Measurements from ENCODE around the gene TRRAP.

- no peak for TF ChIP-seq BHLHE40 (IDR thresholded peaks at IDR 0.05; ENCODE audit: low read depth, low read length)
- no peak for TF ChIP-seq POLR2A (IDR thresholded peaks at IDR 0.05; ENCODE audit: low read depth, low read length)
- TF ChIP-seq, protein P1, sequence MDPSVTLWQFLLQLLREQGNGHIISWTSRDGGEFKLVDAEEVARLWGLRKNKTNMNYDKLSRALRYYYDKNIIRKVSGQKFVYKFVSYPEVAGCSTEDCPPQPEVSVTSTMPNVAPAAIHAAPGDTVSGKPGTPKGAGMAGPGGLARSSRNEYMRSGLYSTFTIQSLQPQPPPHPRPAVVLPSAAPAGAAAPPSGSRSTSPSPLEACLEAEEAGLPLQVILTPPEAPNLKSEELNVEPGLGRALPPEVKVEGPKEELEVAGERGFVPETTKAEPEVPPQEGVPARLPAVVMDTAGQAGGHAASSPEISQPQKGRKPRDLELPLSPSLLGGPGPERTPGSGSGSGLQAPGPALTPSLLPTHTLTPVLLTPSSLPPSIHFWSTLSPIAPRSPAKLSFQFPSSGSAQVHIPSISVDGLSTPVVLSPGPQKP (IDR thresholded peaks at IDR 0.05; ENCODE audit: borderline replicate concordance, low read depth, low read length), result no peak
- TF ChIP-seq, protein P2, sequence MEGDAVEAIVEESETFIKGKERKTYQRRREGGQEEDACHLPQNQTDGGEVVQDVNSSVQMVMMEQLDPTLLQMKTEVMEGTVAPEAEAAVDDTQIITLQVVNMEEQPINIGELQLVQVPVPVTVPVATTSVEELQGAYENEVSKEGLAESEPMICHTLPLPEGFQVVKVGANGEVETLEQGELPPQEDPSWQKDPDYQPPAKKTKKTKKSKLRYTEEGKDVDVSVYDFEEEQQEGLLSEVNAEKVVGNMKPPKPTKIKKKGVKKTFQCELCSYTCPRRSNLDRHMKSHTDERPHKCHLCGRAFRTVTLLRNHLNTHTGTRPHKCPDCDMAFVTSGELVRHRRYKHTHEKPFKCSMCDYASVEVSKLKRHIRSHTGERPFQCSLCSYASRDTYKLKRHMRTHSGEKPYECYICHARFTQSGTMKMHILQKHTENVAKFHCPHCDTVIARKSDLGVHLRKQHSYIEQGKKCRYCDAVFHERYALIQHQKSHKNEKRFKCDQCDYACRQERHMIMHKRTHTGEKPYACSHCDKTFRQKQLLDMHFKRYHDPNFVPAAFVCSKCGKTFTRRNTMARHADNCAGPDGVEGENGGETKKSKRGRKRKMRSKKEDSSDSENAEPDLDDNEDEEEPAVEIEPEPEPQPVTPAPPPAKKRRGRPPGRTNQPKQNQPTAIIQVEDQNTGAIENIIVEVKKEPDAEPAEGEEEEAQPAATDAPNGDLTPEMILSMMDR (conservative IDR thresholded peaks at IDR 0.05; ENCODE audit: low read depth, low read length), result no peak
- TF ChIP-seq SMC3 (IDR thresholded peaks at IDR 0.05; ENCODE audit: low read depth, low read length), result no peak
- TF ChIP-seq RFX5 (IDR thresholded peaks at IDR 0.05; ENCODE audit: low read depth, low read length), result no peak
- TF ChIP-seq RAD21 (IDR thresholded peaks at IDR 0.05; ENCODE audit: low read length), result no peak
- no peak for TF ChIP-seq MXI1 (IDR thresholded peaks at IDR 0.05; ENCODE audit: borderline replicate concordance, low read depth, low read length)
- no peak for TF ChIP-seq CEBPB (IDR thresholded peaks at IDR 0.05; ENCODE audit: low read depth, low read length)
- TF ChIP-seq MAFK (IDR thresholded peaks at IDR 0.05; ENCODE audit: low read depth, low read length), result no peak
- no peak for TF ChIP-seq FOS (IDR thresholded peaks at IDR 0.05; ENCODE audit: low read depth, low read length)
- no peak for TF ChIP-seq RCOR1 (IDR thresholded peaks at IDR 0.05; ENCODE audit: insufficient replicate concordance, low read length)
- no peak for TF ChIP-seq USF2 (IDR thresholded peaks at IDR 0.05; ENCODE audit: low read depth, low read length)
- TF ChIP-seq MAZ (IDR thresholded peaks at IDR 0.05; ENCODE audit: borderline replicate concordance, low read depth, low read length), result no peak
These were observed 15.5 kb upstream of the TRRAP start for GRCh38 chr7:98862716-98863420.
